TTC549 (cell line): ENCODE results near the gene RCOR1.
"Not testable (repeated sequence)": the region's sequence is repeated elsewhere in the genome, so short reads cannot be mapped to it uniquely, and the experiment has no call there.

Source experiments
- FAIRE-seq: peaks from 2 replicates; lab custom pipeline; 2012; peaks lifted over from hg19 to GRCh38; lab: Jason Lieb, UNC

Gene RCOR1

DNA sequence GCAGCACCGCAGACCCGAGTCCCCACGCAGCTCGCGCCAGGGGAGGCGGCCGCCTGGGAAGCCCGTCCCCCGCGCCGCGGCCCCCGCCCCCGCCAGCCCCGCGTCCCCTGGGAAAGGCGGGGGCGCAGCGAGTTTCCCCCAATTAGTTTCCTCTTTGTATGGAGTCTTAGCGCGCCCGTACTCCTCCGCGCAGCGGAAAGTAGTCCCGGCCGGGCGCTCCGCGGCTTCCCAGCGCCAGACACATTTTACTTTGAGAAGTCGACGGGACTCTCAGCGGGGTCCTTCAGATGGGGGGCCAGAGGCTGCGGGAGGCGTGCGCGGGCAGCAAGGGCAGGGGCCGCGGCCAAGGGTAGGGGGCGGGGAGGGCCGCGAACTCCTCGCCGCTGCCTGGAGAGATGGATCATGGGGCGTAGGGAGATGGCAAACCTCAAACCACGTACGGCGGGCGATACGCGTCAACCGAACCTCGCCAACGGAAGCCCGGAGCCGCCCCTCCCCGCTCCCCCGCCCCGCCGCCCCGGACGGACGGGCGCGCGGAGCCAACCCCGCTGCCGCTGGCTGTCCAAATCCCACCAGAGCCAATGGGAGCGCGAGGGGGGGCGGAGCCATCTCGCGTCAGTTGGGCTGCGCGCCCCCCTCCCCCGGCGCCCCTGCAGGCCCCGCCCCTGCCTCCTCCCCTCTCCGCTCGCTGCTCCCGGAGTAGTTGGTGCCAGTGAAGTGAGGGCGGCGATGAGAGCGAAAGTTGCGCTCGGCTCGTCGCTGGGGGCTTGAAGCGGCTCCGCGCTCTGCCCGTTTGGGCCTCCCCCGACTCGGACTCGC lies at the start of gene RCOR1:
TSS of gene RCOR1 (plus strand) at position 706 of the 819 bp plus-strand sequence. CDS start 238 bp downstream, outside the sequence.
- FAIRE-seq, result no peak

- no peak for FAIRE-seq
Observed at GRCh38 chr14:102544046-102544746, 48.3 kb upstream of the RCOR1 start.

GRCh38 chr14:102544747-102545460 lies 47.5 kb upstream of the RCOR1 start:
- no peak for FAIRE-seq

- FAIRE-seq, result no peak
Observed at GRCh38 chr14:102545461-102546265, 46.8 kb upstream of the RCOR1 start.

- no peak for FAIRE-seq
Observed at GRCh38 chr14:102548616-102549240, 43.7 kb upstream of the RCOR1 start.

DNA sequence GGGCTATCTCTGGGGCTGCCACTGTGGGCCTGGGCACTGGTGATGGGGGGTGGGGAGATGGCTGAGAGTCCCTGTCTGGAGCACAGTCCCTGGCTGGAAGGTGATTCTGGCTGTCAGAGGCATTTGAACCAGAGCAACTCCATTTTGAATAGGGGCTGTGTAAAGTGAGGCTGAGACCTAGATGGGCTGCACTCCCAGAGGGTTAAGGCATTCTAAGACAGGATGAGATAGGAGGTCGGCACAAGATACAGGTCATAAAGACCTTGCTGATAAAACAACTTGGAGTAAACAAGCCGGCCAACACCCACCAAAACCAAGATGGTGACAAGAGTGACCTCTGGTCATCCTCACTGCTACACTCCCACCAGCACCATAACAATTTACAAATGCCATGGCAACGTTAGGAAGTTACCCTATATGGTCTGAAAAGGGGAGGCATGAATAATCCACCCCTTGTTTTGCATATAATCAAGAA lies 41.5 kb upstream of the RCOR1 start:
- not testable (repeated sequence) for FAIRE-seq

GRCh38 chr14:102551995-102552705 lies 40.3 kb upstream of the RCOR1 start:
- FAIRE-seq, result no peak

GRCh38 chr14:102554821-102555819 lies 37.3 kb upstream of the RCOR1 start:
- FAIRE-seq, result no peak

DNA sequence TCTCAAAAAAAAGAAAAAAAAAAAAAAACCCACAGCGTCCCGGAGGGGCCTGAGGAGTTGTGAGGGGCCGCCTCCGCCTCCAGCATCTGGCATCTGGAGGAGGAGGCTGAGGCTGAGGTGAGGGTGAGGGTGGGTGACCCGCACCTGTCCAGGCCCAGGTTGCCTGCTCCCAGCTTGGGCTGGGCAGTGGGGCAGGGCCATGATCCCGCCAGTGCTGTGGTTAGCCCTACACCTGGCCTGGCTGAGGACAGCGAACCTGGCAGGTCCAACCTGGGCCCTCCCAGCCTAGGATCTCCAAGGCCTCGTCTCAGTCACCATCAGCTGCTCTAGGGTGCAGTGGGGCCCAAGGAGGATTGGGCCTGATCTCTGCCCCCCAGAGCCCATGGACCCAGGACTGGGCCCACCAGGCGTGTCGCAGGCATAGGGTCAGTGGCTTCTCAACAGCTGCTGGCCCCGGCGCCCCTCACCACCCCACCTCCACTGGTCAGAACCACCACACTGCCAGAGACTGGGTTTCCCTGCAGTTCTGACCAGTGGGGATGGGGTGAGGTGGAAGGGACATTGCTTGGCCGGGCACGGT lies 36.3 kb upstream of the RCOR1 start:
- FAIRE-seq, result no peak

- FAIRE-seq, result no peak
Observed at GRCh38 chr14:102557434-102558226, 34.8 kb upstream of the RCOR1 start.

- FAIRE-seq, result no peak
Observed at GRCh38 chr14:102558556-102558955, 33.9 kb upstream of the RCOR1 start.

DNA sequence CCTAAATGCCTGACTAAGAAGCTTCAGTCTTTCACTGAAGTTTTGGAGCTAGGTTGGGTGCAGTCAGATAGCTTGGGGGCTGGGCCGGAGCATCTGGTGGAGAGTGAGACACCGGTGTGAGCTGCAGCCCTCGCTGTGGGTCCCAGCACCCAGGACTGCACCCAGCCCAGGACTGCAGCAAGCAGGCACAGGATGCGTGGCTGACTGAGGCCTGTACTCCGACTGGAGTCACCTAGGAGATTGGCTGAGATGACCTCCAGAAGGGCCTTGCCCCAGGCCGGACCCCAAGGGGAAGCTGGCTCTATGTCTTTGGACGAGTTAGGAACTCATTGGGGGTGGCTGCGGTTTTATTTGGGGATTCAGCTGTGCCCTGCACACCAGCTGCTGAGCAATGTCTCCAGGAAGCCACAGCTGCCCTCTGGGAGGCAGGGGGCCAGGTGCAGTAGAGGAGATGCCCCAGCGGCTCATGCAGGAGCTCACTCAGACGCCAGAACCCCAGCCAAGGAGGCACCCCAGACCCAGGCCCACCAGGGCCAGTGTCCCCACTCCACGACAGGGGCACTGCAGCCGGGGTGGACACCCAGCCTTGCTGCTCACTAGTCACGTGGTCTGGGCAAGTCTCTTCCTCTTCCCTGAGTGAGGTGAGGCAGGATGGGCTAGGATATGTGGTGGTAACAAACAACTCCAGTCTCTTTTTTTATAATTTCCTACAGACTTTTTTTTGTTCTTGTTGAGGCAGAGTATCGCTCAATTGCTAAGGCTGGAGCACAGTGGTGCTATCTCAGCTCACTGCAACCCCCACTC lies 31.8 kb upstream of the RCOR1 start:
- FAIRE-seq, result no peak

DNA sequence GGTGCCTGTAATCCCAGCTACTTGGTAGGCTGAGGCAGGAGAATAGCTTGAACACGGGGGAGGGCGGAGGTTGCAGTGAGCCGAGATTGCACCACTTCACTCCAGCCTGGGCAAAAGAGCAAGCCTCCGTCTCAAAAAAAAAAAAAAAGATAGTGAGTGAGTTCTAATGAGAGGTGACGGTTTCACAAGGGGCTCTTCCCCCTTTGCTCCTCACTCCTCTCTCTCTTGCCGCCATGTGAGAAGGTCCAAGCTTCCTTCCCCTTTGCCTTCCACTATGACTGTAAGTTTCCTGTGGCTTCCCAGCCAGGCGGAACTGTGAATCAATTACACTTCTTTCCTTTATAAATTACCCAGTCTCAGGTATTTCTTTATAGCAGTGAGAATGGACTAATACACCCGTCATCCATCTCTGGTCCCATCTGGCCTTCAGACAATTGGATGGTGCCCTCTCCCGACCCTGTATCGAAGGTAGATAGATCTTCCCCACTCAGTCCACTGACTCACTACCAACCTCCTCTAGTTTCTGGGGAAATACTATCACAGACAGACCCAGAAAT lies 27.0 kb upstream of the RCOR1 start:
- no peak for FAIRE-seq

DNA sequence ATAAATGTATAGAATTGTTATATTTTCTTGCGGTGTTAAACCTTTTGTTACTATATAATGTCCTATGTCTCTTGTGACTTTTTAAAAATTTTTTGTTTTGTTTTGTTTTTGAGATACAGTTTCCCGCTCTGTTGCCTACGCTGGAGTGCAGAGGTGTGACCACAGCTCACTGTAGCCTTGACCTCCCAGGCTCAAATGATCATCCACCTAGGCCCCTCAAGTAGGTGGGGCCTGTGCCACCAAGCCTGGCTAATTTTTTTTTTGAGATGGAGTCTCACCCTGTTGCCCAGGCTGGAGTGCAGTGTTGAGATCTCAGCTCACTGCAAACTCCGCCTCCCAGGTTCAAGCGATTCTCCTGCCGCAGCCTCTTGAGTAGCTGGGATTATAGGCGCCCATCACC lies 26.5 kb upstream of the RCOR1 start:
- FAIRE-seq, result no peak

DNA sequence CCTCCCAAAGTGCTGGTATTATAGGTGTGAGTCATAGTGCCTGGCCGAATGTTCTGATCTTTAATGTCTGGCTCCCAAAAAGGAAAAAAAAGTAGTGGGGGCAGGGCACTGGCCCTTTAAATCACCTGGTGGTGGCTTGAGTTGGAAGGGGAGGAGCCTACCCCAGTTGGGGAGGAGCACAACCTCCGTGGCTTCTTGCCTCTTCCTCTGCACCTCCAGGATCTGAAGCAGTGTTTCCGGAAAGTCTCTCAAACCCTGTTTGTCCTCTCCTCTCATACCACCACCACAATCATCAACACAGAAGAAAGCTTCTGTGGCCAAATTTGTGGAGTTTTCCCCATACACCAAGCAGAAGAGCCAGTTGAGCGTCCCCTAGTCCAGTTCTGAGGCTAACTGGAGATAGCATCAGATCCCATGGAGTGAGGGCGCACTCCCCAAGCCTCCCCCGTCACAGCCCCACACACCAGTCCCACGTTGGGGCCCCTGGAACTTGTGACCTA lies 24.3 kb upstream of the RCOR1 start:
- no peak for FAIRE-seq

GRCh38 chr14:102570334-102570995 lies 22.0 kb upstream of the RCOR1 start:
- no peak for FAIRE-seq
